ENCODE results near the gene NKG7. TPM values are rescaled to one million over a fixed set of nuclear protein-coding genes. Genes with fewer than 3 reads are reported as not detected.

NKG7 gene
- total and polyA plus RNA-seq, 2 of the 13 experiments (the other 11 are each of a cell fraction or from before 2014, with no cell fraction given) = 0.40 TPM; not detected in 1

DNA sequence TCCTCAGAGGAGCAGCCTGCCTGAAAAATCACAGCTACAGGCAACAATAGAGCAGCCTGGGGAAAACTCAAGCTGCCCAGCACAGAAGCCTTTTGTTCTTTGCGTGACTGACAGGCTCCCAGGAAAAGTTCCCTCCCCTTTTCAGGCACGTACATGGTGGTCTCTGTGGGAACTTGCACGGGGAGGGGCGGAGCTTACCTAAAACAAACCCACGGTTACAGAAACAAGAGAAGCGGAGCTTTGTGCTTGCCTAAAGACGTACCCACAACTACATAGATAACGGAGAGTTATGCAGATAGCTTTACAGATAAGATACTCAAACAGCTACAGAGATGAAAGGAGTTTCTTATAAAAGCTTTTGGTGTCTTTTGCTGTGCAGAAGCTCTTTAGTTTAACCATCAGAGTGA, 17.7 kb downstream of the NKG7 start (continued):
- TF ChIP-seq, protein P1, sequence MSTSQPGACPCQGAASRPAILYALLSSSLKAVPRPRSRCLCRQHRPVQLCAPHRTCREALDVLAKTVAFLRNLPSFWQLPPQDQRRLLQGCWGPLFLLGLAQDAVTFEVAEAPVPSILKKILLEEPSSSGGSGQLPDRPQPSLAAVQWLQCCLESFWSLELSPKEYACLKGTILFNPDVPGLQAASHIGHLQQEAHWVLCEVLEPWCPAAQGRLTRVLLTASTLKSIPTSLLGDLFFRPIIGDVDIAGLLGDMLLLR (CRISPR knock-in tag; IDR thresholded peaks at IDR 0.05) = no peak
- TF ChIP-seq CCDC6 (CRISPR knock-in tag; IDR thresholded peaks at IDR 0.05) = no peak
- TF ChIP-seq, protein P2, sequence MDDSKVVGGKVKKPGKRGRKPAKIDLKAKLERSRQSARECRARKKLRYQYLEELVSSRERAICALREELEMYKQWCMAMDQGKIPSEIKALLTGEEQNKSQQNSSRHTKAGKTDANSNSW (CRISPR knock-in tag; IDR thresholded peaks at IDR 0.05; ENCODE audit: borderline replicate concordance) = no peak
- TF ChIP-seq ISX (CRISPR knock-in tag; conservative IDR thresholded peaks at IDR 0.05) = no peak
- TF ChIP-seq ZBTB7A (CRISPR knock-in tag; IDR thresholded peaks at IDR 0.05) = no peak; the same call in none of the 2 replicates
- no peak for TF ChIP-seq ZNF577 (CRISPR knock-in tag; IDR thresholded peaks at IDR 0.05; ENCODE audit: borderline replicate concordance, low read depth)
- TF ChIP-seq, protein P3, sequence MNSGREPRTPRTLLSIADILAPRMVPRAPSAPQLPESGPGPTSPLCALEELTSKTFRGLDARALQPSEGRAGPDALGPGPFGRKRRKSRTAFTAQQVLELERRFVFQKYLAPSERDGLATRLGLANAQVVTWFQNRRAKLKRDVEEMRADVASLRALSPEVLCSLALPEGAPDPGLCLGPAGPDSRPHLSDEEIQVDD (CRISPR knock-in tag; IDR thresholded peaks at IDR 0.05; ENCODE audit: borderline replicate concordance) = no peak
- TF ChIP-seq, protein P4, sequence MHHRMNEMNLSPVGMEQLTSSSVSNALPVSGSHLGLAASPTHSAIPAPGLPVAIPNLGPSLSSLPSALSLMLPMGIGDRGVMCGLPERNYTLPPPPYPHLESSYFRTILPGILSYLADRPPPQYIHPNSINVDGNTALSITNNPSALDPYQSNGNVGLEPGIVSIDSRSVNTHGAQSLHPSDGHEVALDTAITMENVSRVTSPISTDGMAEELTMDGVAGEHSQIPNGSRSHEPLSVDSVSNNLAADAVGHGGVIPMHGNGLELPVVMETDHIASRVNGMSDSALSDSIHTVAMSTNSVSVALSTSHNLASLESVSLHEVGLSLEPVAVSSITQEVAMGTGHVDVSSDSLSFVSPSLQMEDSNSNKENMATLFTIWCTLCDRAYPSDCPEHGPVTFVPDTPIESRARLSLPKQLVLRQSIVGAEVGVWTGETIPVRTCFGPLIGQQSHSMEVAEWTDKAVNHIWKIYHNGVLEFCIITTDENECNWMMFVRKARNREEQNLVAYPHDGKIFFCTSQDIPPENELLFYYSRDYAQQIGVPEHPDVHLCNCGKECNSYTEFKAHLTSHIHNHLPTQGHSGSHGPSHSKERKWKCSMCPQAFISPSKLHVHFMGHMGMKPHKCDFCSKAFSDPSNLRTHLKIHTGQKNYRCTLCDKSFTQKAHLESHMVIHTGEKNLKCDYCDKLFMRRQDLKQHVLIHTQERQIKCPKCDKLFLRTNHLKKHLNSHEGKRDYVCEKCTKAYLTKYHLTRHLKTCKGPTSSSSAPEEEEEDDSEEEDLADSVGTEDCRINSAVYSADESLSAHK (CRISPR knock-in tag; IDR thresholded peaks at IDR 0.05; ENCODE audit: borderline replicate concordance) = no peak
- no peak for TF ChIP-seq SRSF9 (IDR thresholded peaks at IDR 0.05; ENCODE audit: borderline replicate concordance, insufficient read depth, low read depth, low read length, poor library complexity, severe bottlenecking)
- no peak for TF ChIP-seq JDP2 (CRISPR knock-in tag; IDR thresholded peaks at IDR 0.05; ENCODE audit: borderline replicate concordance)
- no peak for TF ChIP-seq GATAD1 (CRISPR knock-in tag; IDR thresholded peaks at IDR 0.05)
- no peak for TF ChIP-seq SIN3B (IDR thresholded peaks at IDR 0.05; ENCODE audit: low read length)
- TF ChIP-seq GABPA (IDR thresholded peaks at IDR 0.05; ENCODE audit: low read depth, low read length) = no peak
- no peak for TF ChIP-seq GABPA (CRISPR knock-in tag; IDR thresholded peaks at IDR 0.05; ENCODE audit: low read depth)
- peak; percentile 69; the same call in 1 of the 2 replicates for TF ChIP-seq ZBTB20 (CRISPR knock-in tag; IDR thresholded peaks at IDR 0.05; ENCODE audit: borderline replicate concordance, low read depth)
- no peak for TF ChIP-seq ZNF572 (CRISPR knock-in tag; IDR thresholded peaks at IDR 0.05)
- TF ChIP-seq ZNF337 (CRISPR knock-in tag; IDR thresholded peaks at IDR 0.05; ENCODE audit: borderline replicate concordance, low read depth) = no peak
- TF ChIP-seq NBN (conservative IDR thresholded peaks at IDR 0.05) = no peak
- no peak for TF ChIP-seq ZNF275 (CRISPR knock-in tag; IDR thresholded peaks at IDR 0.05; ENCODE audit: borderline replicate concordance)
- no peak; the same call in 1 of the 2 replicates for TF ChIP-seq HMG20B (CRISPR knock-in tag; conservative IDR thresholded peaks at IDR 0.05)
- no peak for TF ChIP-seq SMC3 (IDR thresholded peaks at IDR 0.05; ENCODE audit: low read length)
- peak; percentile 89 for TF ChIP-seq DRAP1 (CRISPR knock-in tag; IDR thresholded peaks at IDR 0.05)
- no peak for TF ChIP-seq ZSCAN30 (CRISPR knock-in tag; IDR thresholded peaks at IDR 0.05)

All from HepG2 (cell line).